Neural progenitor cell (in vitro differentiated cells): ENCODE results near the gene ABHD5. TPM values are rescaled to one million over a fixed set of nuclear protein-coding genes. Genes with fewer than 3 reads are reported as not detected.

Source experiments
- DNase-seq: peaks from one replicate; pipeline ENCODE4 v3.0.0-alpha.2; 2016; ENCODE audit warnings: low spot score
- H2AFZ ChIP-seq: fragments of 200-600 bp; sonication (generic); replicated peaks from 2 replicates; pipeline ENCODE4 v1.6.1; 2016; ENCODE audit warnings: antibody characterized with exemption
- H3F3A ChIP-seq: fragments of 200-600 bp; sonication (generic); 2 replicates; pipeline ENCODE4 v1.6.1; 2016; ENCODE audit warnings: antibody characterized with exemption, low read depth
- H3K27ac ChIP-seq: fragments of 200-600 bp; sonication (generic); 2 replicates; pipeline ENCODE4 v1.5.1; 2016; ENCODE audit warnings: mild to moderate bottlenecking
- H3K27me3 ChIP-seq: fragments of 200-600 bp; sonication (generic); 2 replicates; pipeline ENCODE4 v1.6.1; 2016; ENCODE audit warnings: mild to moderate bottlenecking, moderate library complexity
- H3K36me3 ChIP-seq: fragments of 200-600 bp; sonication (generic); 2 replicates; pipeline ENCODE4 v1.5.1; 2016
- H3K4me1 ChIP-seq: fragments of 200-600 bp; sonication (generic); 2 replicates; pipeline ENCODE4 v1.6.1; 2016; ENCODE audit warnings: mixed run types
- H3K4me2 ChIP-seq: fragments of 200-600 bp; sonication (generic); 2 replicates; pipeline ENCODE4 v1.6.1; 2016
- H3K4me3 ChIP-seq: fragments of 200-600 bp; sonication (generic); 2 replicates; pipeline ENCODE4 v1.5.1; 2016
- H3K79me2 ChIP-seq: fragments of 200-600 bp; sonication (generic); 2 replicates; pipeline ENCODE4 v1.6.1; 2016; ENCODE audit warnings: low read depth
- H3K9ac ChIP-seq: fragments of 200-600 bp; sonication (generic); 2 replicates; pipeline ENCODE4 v1.6.1; 2016
- H3K9me3 ChIP-seq: fragments of 200-600 bp; sonication (generic); 2 replicates; pipeline ENCODE4 v1.5.1; 2016; ENCODE audit warnings: low read depth
- H4K20me1 ChIP-seq: fragments of 200-600 bp; sonication (generic); 2 replicates; pipeline ENCODE4 v1.6.1; 2016; ENCODE audit warnings: low read depth
- H3K27ac Mint-ChIP-seq: 3 replicates; pipeline ENCODE4 v1.8.0; 2021; ENCODE audit warnings: mixed read lengths
- H3K27me3 Mint-ChIP-seq: 2 replicates; pipeline ENCODE4 v1.8.0; 2022; ENCODE audit warnings: low read depth, mild to moderate bottlenecking, inconsistent platforms, moderate library complexity, mixed read lengths; ENCODE audit not compliant: insufficient read depth
- H3K36me3 Mint-ChIP-seq: 3 replicates; pipeline ENCODE4 v1.8.0; 2021; ENCODE audit warnings: mixed read lengths
- H3K4me1 Mint-ChIP-seq: 3 replicates; pipeline ENCODE4 v1.8.0; 2021; ENCODE audit warnings: mixed read lengths
- H3K4me3 Mint-ChIP-seq: 3 replicates; pipeline ENCODE4 v1.8.0; 2021; ENCODE audit warnings: mild to moderate bottlenecking, moderate library complexity, mixed read lengths
- H3K9me3 Mint-ChIP-seq: 3 replicates; pipeline ENCODE4 v1.8.0; 2020; ENCODE audit warnings: mixed read lengths
- CTCF ChIP-seq: fragments of 200-600 bp; sonication (generic); IDR thresholded peaks from 2 replicates; pipeline ENCODE4 v1.5.1; 2017; ENCODE audit warnings: antibody characterized with exemption, mild to moderate bottlenecking
- EZH2 ChIP-seq: fragments of 200-600 bp; sonication (generic); IDR thresholded peaks from 2 replicates; pipeline ENCODE4 v1.6.1; 2017; ENCODE audit warnings: antibody characterized with exemption, mild to moderate bottlenecking, moderate library complexity
- EZH2phosphoT487 ChIP-seq: fragments of 200-600 bp; sonication (generic); IDR thresholded peaks from 2 replicates; pipeline ENCODE4 v1.6.1; 2017; ENCODE audit warnings: antibody characterized with exemption
- total RNA-seq: library from RNA; depleted of rRNA; stranded (reverse); fragments of >200 nt; gene quantifications from 2 replicates; pipeline ENCODE4 v1.2.3, GENCODE V29; 2015; ENCODE audit warnings: low replicate concordance

Gene ABHD5
- total RNA-seq, 1 donor from 2014 or later: 9.1 TPM

- DNase-seq: no peak
- Mint-ChIP-seq H3K27ac (no peak overlapping the region), H3K9me3 (no peaks in the 10 kb centered on the region), H3K4me1 (peaks cover 12% of the 10 kb centered on the region), H3K4me3 (no peak overlapping the region), H3K36me3 (peaks cover 1% of the 10 kb centered on the region), H3K27me3 (no peaks in the 10 kb centered on the region)
- no peak overlapping the region for H3K4me2 ChIP-seq
- H3F3A ChIP-seq: peaks cover 38% of the 10 kb centered on the region
- H3K79me2 ChIP-seq: peaks cover 64% of the 10 kb centered on the region
- no peak for TF ChIP-seq CTCF
- no peak for TF ChIP-seq EZH2
- no peak for TF ChIP-seq EZH2phosphoT487
- H3K27ac ChIP-seq: no peak overlapping the region
- H3K27me3 ChIP-seq: no peaks in the 10 kb centered on the region
- H3K36me3 ChIP-seq: no peaks in the 10 kb centered on the region
- peaks cover 29% of the 10 kb centered on the region for H3K4me1 ChIP-seq
- H3K4me3 ChIP-seq: no peak overlapping the region
- no peak overlapping the region for H3K9ac ChIP-seq
- no peaks in the 10 kb centered on the region for H3K9me3 ChIP-seq
- H2AFZ ChIP-seq: peak overlapping the region; percentile 4
- no peaks in the 10 kb centered on the region for H4K20me1 ChIP-seq
These were observed 2.2 kb downstream of the ABHD5 start for GRCh38 chr3:43692971-43693370.

- Mint-ChIP-seq H3K27me3 (no peaks in the 10 kb centered on the region), H3K9me3 (no peaks in the 10 kb centered on the region), H3K4me3 (no peak overlapping the region), H3K4me1 (peaks cover 12% of the 10 kb centered on the region), H3K27ac (no peak overlapping the region), H3K36me3 (no peaks in the 10 kb centered on the region)
- TF ChIP-seq EZH2phosphoT487: no peak
- TF ChIP-seq CTCF: no peak
- TF ChIP-seq EZH2: no peak
- Histone ChIP-seq H3K4me1 (peaks cover 29% of the 10 kb centered on the region), H3F3A (peaks cover 38% of the 10 kb centered on the region), H2AFZ (no peak overlapping the region), H4K20me1 (no peaks in the 10 kb centered on the region), H3K79me2 (peaks cover 66% of the 10 kb centered on the region), H3K27ac (no peak overlapping the region), H3K36me3 (no peaks in the 10 kb centered on the region), H3K4me3 (no peak overlapping the region), H3K9me3 (no peaks in the 10 kb centered on the region), H3K9ac (no peak overlapping the region), H3K27me3 (no peaks in the 10 kb centered on the region), H3K4me2 (no peak overlapping the region)
- DNase-seq: no peak
These were observed 2.9 kb downstream of the ABHD5 start for GRCh38 chr3:43693594-43693993.

- Histone ChIP-seq H4K20me1 (no peaks in the 10 kb centered on the region), H3K27me3 (no peaks in the 10 kb centered on the region), H3K4me1 (peaks cover 21% of the 10 kb centered on the region), H3K4me3 (no peak overlapping the region), H3K4me2 (no peak overlapping the region), H3K79me2 (peaks cover 66% of the 10 kb centered on the region), H2AFZ (no peak overlapping the region), H3K36me3 (no peaks in the 10 kb centered on the region), H3K27ac (no peak overlapping the region), H3K9ac (no peak overlapping the region), H3K9me3 (no peaks in the 10 kb centered on the region), H3F3A (peaks cover 25% of the 10 kb centered on the region)
- Mint-ChIP-seq H3K4me3 (no peak overlapping the region), H3K36me3 (peaks cover 3% of the 10 kb centered on the region), H3K27ac (no peak overlapping the region), H3K27me3 (no peaks in the 10 kb centered on the region), H3K9me3 (no peaks in the 10 kb centered on the region), H3K4me1 (peaks cover 9% of the 10 kb centered on the region)
- TF ChIP-seq CTCF: no peak
- no peak for TF ChIP-seq EZH2
- no peak for TF ChIP-seq EZH2phosphoT487
- no peak for DNase-seq
These were observed 4.7 kb downstream of the ABHD5 start for GRCh38 chr3:43695443-43695842.
